ENCODE measurements around the gene GNLY.

DNA sequence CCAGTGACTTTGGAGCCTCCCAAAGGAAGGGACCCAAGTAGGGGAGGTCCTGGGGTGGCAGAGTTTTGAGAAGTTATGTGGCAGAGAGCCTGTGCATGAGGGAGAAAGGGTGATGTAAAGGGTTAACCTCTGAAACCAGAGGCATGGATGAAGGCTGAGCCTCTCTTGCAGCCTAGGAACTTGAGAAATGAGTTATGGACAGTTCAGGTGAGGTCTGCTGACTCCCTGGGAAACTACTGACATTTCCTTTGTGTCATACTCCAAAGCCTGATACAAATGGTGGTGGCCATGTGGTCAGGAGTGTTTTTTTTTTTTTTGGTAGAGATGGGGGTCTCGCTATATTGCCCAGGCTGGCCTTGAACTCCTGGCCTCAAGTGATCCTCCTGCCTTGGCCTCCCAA lies 12.4 kb upstream of the GNLY start:
- TF ChIP-seq, protein P1, sequence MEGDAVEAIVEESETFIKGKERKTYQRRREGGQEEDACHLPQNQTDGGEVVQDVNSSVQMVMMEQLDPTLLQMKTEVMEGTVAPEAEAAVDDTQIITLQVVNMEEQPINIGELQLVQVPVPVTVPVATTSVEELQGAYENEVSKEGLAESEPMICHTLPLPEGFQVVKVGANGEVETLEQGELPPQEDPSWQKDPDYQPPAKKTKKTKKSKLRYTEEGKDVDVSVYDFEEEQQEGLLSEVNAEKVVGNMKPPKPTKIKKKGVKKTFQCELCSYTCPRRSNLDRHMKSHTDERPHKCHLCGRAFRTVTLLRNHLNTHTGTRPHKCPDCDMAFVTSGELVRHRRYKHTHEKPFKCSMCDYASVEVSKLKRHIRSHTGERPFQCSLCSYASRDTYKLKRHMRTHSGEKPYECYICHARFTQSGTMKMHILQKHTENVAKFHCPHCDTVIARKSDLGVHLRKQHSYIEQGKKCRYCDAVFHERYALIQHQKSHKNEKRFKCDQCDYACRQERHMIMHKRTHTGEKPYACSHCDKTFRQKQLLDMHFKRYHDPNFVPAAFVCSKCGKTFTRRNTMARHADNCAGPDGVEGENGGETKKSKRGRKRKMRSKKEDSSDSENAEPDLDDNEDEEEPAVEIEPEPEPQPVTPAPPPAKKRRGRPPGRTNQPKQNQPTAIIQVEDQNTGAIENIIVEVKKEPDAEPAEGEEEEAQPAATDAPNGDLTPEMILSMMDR (IDR thresholded peaks at IDR 0.05) = no peak
- TF ChIP-seq POLR2A (IDR thresholded peaks at IDR 0.05) (no peak), POLR2AphosphoS5 (IDR thresholded peaks at IDR 0.05; ENCODE audit: insufficient read depth in 1 of 2, low read depth in 1 of 2) (no peak)

Data from vagina (tissue), 2 donors.